GM19025 (cell line): Measurements from ENCODE around the gene DNM3.
"Not testable (repeated sequence)": the region's sequence is repeated elsewhere in the genome, so short reads cannot be mapped to it uniquely, and the experiment has no call there.

ENCODE experiments used
- ATAC-seq: cut with Tn5 transposase; IDR thresholded peaks from one replicate; pipeline ENCODE4 v1.9.1; 2021; ENCODE audit warnings: mild to moderate bottlenecking, low read depth, moderate library complexity; ENCODE audit not compliant: unreplicated experiment

Gene DNM3

DNA sequence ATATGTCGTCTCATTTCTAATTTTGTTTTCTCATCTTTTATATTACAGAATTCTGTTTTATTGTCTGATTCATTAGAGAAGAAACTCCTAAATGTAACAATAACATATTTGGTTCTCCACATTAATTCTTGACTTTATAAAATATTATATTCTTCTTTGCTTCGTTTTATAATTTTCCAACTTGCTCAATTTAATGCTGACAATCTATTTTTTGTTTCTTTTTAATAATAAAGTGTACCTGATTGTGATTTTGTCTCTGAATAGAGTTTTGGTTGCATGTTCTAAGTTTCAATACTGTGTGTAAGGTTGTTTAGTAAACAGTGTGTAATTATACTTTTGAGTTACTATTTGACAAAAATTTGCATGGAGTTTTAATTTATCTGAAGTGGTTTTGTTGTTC is 448.1 kb downstream of the DNM3 start:
- ATAC-seq: no peak

DNA sequence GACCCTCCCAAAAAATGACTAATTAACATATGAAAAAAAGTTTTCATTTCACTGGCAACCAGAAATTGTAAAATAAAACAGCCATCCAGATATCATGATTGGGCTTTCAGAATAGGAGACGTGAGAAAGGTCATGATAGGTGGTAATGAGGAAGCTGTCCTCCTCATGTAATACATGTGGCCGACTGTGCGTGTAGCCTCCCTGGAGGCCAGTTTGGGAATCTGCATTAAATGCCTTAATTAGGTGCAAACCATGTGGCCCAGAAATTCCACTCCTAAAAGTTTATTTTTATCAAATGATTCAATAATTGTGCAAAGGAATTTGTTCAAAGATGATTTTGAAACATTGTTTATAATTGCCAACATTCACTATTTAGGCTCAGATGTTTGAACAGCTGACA is 451.5 kb downstream of the DNM3 start:
- ATAC-seq: no peak

DNA sequence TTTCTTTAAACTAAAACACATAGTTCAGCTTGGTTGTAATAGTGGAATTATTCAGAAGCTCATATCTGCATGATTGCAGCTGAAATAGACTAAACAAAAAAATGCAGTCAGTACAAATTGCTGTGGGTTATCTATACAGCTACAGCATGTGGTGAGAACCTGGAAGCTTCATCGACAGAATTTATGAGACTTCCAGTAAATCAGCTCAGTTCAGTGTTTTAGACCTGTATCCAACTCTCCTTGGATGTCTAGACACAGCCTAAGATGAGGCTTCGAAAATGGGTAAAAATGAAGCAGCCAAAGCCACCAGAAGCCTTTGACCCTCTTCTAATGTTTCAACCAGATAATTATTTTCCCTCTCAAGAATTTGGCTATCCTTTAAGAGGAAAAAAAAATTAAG is 452.1 kb downstream of the DNM3 start:
- ATAC-seq: no peak

DNA sequence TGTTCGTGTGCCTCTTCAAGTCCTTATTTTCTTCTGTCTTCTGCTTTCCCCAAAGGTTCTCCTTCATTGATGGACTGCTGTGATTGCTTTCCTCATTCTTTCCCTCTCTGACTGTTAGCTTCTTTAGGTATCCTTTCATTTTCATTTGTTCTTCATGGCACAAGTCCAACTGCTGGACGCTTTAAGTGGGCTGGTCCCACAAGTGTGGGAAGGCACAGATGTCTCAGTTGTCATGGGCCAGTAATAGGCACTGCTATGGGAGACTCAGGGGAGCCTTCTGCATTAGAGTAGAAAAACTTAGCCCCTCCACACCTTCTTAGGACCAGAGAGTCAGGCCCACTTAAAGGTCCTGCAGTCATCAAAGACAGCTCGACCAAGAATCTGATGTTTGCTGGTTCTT is 456.8 kb downstream of the DNM3 start:
- no peak for ATAC-seq

DNA sequence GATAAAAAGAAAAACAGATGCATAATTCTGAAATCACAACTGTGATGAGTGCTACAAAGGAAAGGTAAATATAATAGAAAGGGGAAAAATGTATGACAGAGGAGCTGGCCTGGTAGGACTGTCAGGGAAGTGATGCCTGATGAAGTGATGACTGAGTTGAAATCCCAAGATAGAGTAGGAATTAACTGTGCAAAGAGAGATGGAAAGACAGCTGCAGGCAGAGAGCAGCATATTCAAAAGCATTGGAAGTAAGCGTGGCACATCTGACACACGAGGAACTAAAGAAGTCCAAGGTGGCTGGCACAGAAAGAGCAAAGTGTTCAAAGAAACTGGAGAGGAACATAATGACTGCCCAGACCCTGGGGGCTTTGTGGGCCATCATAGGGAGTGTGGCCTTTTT is 457.6 kb downstream of the DNM3 start:
- no peak for ATAC-seq

DNA sequence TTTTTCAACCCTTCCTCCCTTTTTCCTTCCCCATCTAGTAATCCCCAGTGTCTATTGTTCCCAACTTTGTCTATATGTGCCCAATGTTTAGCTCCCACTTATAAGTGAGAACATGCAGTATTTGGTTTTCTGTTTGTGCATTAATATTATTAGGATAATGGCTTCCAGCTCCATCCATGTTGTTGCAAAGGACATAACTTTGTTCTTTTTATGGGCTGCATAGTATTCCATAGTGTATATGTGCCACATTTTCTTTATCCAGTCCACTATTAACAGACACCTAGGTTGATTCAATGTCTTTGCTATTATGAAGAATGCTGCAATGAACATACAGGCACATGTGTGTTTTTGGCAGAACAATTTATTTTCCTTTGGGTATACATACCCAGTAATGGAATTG is 458.2 kb downstream of the DNM3 start:
- no peak for ATAC-seq

DNA sequence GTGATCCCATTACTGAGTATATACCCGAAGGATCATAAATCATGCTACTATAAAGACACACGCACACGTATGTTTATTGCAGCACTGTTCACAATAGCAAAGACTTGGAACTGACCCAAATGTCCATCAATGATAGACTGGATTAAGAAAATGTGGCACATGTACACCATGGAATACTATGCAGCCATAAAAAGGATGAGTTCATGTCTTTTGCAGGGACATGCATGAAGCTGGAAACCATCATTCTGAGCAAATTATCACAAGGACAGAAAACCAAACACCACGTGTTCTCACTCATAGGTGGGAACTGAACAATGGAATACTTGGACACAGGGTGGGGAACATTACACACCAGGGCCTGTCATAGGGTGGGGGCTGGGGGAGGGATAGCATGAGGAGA is 466.2 kb downstream of the DNM3 start:
- not testable (repeated sequence) for ATAC-seq

DNA sequence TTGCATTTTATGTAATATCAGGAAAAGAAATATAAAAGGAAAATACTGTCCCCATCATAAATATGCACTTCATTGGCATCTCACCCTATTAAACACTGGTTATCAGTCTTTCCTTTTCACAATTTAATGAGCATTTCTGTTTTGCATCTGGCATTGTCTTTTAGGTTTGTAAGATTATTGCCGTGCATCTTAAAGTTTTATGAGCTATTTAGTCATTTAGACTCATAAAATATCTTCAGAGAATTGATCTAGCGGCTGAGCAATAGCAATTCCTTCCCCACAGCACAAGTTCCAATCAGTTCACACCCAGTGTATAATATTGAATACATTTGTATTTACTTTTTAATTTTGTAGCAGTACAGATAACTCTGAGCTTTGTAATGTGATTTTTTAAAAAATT is 466.8 kb downstream of the DNM3 start:
- ATAC-seq: no peak

DNA sequence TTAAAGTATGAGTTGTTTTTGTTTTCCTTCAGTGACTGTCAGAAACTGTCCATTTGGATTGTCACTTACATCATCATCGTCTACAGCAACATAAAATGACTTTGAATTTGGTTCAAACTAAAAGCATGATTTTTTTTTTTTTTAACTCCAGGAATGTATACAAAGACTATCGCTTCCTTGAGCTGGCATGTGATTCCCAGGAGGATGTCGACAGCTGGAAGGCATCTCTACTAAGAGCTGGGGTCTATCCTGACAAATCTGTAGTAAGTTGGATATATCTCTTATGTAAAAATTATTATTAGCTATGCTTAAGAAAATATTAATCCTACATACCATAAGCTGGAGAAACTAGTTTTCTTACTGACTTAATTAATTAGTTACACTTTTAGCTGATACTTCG is 467.3 kb downstream of the DNM3 start:
- no peak for ATAC-seq

DNA sequence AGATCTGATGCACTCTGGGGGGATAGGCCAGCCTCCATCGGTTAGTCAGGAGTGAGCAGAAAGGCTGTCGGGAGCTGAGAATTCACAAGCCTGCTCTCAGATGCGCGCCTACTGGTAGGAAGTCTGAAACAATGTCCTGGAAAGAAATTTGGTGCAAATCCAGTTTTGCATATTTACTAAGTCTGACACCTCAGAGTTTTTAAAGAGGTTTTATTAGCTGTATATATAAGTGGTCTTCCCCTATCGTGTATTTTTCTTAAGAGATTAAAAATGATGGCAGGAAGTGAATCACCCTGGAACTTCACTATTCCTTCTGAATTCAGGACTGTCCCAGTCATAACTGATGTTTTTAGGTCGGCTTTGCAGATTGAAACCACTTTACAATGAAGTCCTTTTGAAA is 479.4 kb downstream of the DNM3 start:
- ATAC-seq: no peak

DNA sequence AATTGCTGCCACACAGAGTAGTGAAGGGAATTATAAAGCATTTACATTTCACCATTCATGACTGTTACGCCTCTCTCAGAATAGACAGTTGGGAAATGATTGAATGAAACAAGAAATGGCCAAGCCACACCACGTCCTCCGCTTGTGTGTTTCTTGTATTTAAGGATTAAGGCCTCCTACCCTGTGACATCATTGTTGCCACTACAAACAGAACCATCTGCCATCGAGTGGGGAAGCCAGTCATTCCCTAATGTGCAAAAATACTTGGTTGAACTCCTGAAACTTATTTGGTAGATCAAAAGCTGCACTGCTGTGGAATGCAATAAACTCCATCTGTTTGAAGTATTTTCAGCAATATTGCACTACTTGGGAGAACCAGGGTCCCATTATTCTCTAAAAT is 480.2 kb downstream of the DNM3 start:
- no peak for ATAC-seq

DNA sequence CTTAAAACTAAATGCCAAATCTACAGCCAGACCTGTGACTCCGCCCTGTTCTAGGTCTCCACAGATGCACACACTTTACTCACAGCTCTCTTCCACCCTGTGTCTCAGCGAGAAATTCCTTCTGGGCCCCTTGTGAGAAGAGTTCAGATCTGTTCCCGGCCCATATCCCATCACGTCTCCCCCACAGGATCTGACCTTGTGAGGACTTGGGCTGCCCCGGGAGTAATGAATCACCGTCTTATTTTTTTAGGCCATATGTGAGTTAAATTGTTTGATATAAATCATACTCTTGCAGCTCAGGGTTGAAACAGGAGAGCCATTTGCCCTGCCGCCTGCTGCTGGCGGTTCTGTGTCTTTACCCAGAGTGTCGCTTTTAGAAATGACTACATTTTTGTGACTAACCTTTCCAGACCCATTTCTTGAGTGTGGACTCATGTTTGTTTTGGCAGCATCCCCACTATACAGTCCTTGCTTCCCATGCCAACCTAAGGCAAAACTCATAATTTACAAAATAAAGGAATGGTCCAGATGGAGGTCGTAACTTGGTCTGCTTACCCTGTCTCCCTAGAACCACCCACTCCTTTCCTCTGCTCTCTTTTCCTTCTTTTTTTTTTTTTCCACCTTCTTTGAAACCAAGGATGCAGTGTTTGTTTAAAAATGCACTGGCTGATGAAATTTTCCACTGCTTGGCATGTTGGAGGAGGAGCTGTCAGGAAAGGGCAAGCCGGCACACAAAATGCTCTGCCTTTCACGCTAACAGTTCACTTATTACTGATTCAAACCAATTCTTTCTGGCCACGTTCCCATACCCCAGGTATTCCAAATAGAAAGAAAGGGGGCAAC is 481.1 kb downstream of the DNM3 start:
- ATAC-seq: no peak

DNA sequence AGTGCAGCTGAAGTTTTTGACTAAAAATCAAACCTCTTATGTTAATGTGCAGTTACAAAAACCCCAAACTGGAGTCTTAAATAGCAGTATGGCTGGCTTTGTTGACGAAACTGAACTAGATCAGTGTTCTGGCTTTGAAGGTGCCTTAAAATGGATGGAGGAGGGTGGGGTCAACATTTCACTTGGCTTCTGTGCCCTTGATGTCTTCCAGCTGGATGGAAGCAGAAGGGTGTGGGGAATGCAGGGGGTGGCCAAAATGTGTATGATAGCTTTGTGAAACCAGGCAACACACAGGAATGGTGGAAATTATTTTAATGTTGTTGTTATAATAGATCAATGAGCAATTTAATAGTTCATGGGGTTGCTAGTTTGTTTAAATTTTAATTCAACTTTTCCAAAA is 482.4 kb downstream of the DNM3 start:
- ATAC-seq: no peak

DNA sequence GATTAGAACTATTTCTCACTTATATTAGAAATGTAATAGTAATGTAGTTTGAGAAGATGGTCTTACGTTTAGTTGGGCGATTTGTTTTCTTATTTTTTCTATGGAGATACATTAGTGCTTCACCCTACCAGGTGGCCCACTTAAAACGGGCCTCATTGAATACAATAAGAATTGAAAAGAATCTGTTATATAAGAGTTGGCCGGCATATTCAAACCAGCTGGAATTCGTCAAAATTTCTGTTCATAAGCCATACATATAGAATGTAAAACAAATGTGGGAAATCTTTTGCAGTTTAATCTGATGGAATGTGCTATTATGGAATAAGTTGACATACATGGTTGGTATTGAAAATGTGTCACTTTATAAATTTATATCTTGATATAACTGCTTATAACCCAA is 482.8 kb downstream of the DNM3 start:
- ATAC-seq: no peak

DNA sequence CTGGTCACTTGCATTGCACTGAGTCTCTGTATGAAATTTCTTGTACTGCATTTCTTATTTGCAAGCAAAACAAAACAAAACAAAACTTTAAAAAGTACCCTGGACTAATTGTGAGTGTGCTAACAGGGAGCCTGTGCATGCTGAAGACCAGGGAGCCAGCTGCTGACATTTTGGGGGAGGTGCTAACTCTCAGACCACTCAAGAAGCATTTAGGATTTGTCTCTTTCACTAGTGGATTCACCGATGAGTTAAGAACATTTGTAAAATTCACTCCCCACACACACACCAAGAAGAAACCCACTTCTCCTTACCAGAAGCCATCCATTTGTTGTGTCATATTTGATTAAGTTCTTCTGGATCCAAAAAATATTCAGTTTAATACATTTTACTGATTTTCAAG is 483.5 kb downstream of the DNM3 start:
- no peak for ATAC-seq

DNA sequence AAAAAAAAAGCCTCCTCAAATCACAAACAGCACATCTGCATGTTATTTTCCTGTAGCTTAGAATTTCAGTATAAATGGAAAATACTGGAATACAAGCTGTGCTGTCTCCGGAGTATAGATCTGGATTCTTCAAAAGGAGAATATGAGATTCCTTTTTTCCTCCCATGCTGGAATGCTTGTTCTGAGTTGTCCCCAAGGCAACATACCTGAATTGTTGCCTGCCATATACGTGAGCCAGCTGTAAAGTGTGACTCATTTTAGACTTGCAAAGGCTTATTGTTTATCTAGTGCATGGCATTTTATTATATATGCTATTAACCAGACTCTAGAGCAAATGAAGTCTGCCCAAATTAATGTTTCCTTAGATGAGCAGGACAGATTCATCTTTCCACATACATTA is 484.2 kb downstream of the DNM3 start:
- no peak for ATAC-seq

DNA sequence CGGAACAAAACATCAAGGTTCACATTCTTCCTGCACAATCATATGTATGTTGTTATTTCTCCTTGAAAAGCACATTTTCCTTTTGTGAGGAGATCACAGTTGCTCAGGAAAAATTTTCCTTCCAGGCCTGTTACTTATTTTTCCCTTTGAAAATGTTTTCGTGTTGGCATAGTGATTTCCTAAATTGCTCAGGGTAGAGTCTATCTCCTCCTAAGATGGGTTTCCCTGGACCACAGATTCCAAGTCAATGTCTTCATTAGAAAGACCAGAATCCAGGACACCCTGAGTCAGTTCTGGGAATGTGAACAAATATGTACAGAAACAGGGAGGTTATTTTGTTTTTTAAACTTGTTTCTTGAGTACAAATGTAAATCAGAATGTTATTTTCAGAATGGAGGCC is 484.8 kb downstream of the DNM3 start:
- ATAC-seq: no peak

DNA sequence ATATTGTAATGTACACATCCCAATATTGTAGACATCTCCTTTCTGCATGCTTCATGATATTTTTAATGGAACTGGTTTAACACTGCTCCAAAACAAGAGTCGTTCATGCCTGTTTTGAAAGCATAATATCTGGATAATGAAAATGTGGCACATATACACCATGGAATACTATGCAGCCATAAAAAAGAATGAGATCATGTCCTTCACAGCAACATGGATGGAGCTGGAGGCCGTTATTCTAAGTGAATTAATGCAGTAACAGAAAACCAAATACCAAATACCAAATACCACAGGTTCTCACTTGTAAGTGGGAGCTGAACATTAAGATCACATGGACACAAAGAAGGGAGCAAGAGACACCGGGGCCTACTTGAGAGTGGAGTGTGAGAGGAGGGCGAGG is 487.0 kb downstream of the DNM3 start:
- no peak for ATAC-seq

DNA sequence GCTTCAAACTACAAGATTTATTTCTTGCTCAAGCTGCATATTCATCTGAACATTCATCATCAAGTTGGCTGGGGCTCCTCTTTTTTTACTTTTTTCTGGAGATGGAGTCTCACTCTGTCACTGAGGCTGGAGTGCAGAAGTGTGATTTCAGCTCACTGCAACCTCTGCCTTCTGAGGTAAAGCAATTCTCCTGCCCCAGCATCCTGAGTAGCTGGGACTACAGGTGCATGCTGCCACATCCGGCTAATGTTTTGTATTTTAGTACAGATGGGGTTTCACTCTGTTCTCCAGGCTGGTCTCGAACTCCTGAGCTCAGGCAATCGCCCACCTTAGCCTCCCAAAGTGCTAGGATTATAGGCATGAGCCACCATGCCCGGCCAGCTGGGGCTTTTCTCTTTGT is 490.9 kb downstream of the DNM3 start:
- no peak for ATAC-seq

DNA sequence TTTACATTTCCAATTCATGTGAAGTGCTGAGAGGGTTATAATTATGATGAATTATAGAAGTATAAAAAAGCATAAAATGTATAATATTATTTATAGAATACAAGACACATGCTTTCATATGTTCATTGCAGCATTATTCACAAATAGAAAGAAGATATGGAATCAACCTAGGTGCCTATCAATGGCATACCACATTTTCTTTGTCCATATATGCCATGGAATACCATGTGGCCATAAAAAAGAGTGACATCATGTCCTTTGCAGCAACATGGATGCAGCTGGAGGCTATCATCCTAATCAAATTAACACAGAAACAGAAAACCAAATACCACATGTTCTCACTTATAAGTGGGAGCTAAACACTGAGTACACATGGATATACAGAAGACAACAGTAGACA is 494.1 kb downstream of the DNM3 start:
- no peak for ATAC-seq

DNA sequence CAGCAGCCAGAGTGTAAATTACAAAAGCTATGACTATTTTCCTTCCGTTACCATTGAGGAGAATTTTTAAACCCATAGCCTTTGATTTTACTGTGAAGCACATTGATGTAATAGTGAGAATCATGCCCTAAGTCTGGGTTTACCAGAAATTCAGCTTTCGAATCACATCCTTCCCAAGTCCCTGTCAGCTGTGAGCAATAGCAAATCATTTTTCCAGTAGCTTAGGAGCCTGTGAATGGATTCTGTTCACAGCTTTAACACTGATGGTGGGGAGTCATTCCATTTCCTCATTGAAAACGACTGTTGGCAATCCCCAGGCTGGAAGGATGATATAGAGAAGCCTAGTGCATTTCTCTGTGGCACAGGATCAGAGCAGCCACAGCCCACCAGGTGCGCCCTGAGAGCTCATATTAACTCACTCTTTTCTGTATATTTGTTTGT is 497.0 kb downstream of the DNM3 start:
- ATAC-seq: peak; percentile 43

DNA sequence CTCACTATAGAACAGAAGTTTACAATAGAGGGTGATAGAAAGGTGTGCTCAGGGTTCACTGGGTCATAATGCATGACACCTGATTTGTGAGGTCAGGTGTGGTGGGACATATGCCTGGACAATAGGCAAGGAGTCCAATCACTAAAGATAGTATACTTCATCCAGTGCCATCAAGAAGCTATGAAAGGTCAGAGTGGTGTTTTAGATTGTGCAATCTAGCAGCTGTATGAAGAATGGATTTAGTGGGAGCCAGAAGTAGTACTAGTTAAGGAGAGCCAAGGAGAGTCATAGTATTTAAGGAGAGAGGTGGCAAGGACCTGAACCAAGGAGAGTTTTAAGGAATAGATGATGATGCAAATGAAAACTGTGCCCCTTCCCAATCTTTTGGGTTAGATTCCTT is 498.5 kb downstream of the DNM3 start:
- ATAC-seq: no peak

DNA sequence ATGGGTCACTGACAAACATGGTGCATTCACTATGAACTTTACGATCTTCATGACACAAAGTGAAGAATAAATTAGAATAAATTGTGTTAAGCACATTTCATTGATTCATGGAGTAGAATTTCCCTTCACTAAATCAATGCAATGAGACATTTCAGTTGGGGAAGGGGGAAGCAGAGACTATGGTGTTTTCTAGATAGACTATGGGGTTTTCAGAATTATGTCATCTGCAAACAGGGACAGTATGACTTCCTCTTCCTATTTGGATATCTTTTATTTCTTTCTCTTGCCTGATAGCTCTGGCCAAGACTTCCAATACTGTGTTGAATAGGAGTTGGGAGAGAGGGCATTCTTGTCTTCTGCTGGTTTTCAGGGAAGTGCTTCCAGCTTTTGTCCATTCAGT is 499.2 kb downstream of the DNM3 start:
- no peak for ATAC-seq
